Fibroblast of villous mesenchyme (primary cell): ENCODE measurements around the gene HSPA4. TPM values are rescaled to one million over a fixed set of nuclear protein-coding genes. Genes with fewer than 3 reads are reported as not detected.

Source experiments
- DNase-seq: peaks from one replicate; pipeline ENCODE4 v3.0.0-alpha.2; 2010; ENCODE audit warnings: low read depth
- H3K4me3 ChIP-seq: 2 replicates; pipeline ENCODE4 v1.5.1; 2011; ENCODE audit warnings: low read depth, mild to moderate bottlenecking, low read length
- total RNA-seq: library from RNA; depleted of rRNA; stranded (reverse); fragments of >200 nt; gene quantifications from 2 replicates; pipeline ENCODE4 v1.2.3, GENCODE V29; 2012
- TF ChIP-seq, protein P1 (sequence below): IDR thresholded peaks from 2 replicates; pipeline ENCODE4 v1.5.1; 2012; ENCODE audit warnings: low read depth, mild to moderate bottlenecking, low read length; ENCODE audit not compliant: insufficient read depth

HSPA4 gene
- total RNA-seq, 1 donor, result 187 TPM

DNA sequence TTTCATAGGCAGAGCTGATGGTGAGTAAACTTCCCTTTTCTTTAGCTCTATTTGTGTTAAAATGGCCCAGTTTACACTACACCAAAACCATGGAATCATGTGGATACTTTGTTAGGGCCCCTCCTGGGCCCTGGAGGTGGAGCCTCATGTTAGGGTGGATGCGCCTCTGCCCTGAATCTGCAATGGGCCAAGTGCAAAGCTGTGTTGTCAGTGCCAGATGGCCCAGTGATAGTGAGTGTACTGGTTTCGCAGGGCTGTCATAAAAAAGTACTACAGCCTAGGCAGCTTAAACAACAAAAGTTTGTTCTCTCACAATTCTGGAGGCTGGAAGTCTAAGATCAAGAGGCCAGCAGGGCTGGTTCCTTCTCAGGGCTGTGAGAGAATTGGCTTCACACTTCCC, 64.8 kb downstream of the HSPA4 start:
- H3K4me3 ChIP-seq, result no peak overlapping the region
- TF ChIP-seq, protein P1, sequence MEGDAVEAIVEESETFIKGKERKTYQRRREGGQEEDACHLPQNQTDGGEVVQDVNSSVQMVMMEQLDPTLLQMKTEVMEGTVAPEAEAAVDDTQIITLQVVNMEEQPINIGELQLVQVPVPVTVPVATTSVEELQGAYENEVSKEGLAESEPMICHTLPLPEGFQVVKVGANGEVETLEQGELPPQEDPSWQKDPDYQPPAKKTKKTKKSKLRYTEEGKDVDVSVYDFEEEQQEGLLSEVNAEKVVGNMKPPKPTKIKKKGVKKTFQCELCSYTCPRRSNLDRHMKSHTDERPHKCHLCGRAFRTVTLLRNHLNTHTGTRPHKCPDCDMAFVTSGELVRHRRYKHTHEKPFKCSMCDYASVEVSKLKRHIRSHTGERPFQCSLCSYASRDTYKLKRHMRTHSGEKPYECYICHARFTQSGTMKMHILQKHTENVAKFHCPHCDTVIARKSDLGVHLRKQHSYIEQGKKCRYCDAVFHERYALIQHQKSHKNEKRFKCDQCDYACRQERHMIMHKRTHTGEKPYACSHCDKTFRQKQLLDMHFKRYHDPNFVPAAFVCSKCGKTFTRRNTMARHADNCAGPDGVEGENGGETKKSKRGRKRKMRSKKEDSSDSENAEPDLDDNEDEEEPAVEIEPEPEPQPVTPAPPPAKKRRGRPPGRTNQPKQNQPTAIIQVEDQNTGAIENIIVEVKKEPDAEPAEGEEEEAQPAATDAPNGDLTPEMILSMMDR, result no peak
- DNase-seq, result peak; percentile 80

DNA sequence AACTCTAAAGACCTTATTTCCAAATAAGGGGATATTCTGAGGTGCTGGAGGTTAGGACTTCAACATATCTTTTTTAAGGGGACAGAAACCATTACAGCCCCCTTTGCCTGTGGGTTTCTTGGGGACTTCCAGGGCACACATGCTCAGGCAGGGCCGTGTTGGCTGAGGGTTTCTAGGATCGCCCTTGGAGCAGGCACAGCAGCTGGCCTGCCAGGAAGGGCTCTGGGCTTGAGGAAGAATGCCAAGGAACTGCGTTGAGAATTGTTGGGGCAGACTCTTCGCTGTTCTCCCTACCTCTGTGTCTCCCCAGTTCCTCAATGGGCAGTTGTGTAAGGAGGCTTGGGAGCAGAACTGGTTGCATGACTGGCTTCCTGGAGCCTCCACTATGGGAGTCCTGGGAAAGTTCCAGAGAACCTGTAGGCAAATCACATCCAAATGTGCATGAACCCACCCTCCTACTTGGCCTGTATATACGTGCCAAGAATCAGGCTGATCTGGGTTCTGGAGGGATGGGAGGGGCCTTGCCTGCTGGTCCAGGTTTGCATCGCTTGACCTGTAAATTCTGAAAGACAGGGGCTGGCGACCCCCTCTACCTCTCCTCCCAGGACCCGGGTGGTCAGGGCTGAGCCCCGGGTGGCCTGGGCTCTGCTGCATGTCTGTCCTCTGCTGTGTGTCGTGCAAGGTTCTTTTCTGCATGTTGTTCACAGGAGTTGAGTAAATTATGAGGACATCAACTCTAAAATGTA, 65.5 kb downstream of the HSPA4 start:
- TF ChIP-seq, protein P1, result no peak

DNA sequence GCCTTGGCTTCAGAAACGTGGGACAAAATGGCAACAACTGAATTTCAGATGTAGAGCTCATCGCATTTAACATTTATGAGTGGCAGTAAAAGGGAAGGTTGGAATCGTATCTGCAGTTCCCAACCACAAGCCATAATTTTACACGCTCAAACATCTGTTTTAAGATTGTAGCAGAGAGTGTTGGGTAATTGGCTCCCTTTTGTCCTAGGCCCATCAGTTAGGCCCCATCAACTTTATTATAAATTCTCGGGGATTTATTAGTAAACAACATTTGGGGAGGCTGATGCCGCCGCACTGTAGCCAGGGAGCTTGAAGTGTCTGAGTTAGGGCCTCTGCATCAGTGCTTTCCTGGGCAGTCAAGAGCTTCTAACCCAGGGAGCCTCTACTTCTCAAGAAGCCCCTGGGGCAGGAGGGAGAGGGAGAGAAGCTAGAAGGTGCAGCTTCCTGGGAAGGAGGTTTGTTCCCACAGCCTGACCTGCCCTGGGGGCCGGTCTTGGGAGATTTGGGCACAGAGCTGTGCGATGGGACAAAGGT, 66.2 kb downstream of the HSPA4 start:
- no peak overlapping the region for H3K4me3 ChIP-seq
- DNase-seq, result peak; percentile 36
- TF ChIP-seq, protein P1, result no peak

More for the DNA sequence above, 65.5 kb downstream of the HSPA4 start:
- H3K4me3 ChIP-seq, result no peak overlapping the region
- DNase-seq, result no peak

- TF ChIP-seq, protein P1, result no peak
- H3K4me3 ChIP-seq, result no peak overlapping the region
- DNase-seq, result no peak
Observed at GRCh38 chr5:133118741-133119140, 66.9 kb downstream of the HSPA4 start.

GRCh38 chr5:133119233-133119711, 67.5 kb downstream of the HSPA4 start:
- no peak for DNase-seq
- no peak overlapping the region for H3K4me3 ChIP-seq
- TF ChIP-seq, protein P1, result no peak

- TF ChIP-seq, protein P1, result no peak
- DNase-seq, result no peak
- no peak overlapping the region for H3K4me3 ChIP-seq
Observed at GRCh38 chr5:133120156-133120750, 68.4 kb downstream of the HSPA4 start.
